ACHN (cell line): ENCODE results near the gene ZNF273.
A peak's percentile ranks its signal among the peaks of the same experiment; 100 is the strongest.
"Not testable (repeated sequence)": the region's sequence is repeated elsewhere in the genome, so short reads cannot be mapped to it uniquely, and the experiment has no call there.

ENCODE experiments used
- DNase-seq: peaks from one replicate; pipeline ENCODE4 v3.0.0-alpha.2; 2015
- in situ Hi-C: cut with HindIII; loops from 2 replicates; pipeline ENCODE4 v1.10.0; 2017; ENCODE audit warnings: low sequenced_read_pairs, low pct_ligation_motif_present, low pct_unique_long_range_greater_than_20kb

Gene ZNF273

GRCh38 chr7:64915301-64915700, 12.2 kb downstream of the ZNF273 start:
- in situ Hi-C loops, DNase-seq: not testable (repeated sequence)

GRCh38 chr7:64928252-64929187, 25.4 kb downstream of the ZNF273 start:
- DNase-seq, in situ Hi-C loops: not testable (repeated sequence)

- in situ Hi-C loops, result no loop called here
- no peak for DNase-seq
Observed at GRCh38 chr7:64934478-64934877, 31.4 kb downstream of the ZNF273 start.

GRCh38 chr7:64938540-64938939, 35.5 kb downstream of the ZNF273 start:
- no peak for DNase-seq
- in situ Hi-C loops, result no loop called here

- DNase-seq, in situ Hi-C loops: not testable (repeated sequence)
Observed at GRCh38 chr7:64940021-64940420, 36.9 kb downstream of the ZNF273 start.

GRCh38 chr7:64944667-64945502, 41.8 kb downstream of the ZNF273 start:
- DNase-seq, in situ Hi-C loops: not testable (repeated sequence)

- DNase-seq, result no peak
- in situ Hi-C loops, result no loop called here
Observed at GRCh38 chr7:64945503-64946175, 42.6 kb downstream of the ZNF273 start.

GRCh38 chr7:64946772-64947171, 43.7 kb downstream of the ZNF273 start:
- DNase-seq, result no peak
- in situ Hi-C loops, result no loop called here

GRCh38 chr7:64947252-64948000, 44.4 kb downstream of the ZNF273 start:
- in situ Hi-C loops, result no loop called here
- no peak for DNase-seq

GRCh38 chr7:64948774-64949173, 45.7 kb downstream of the ZNF273 start:
- in situ Hi-C loops, DNase-seq: not testable (repeated sequence)

- in situ Hi-C loops, DNase-seq: not testable (repeated sequence)
Observed at GRCh38 chr7:64950673-64951072, 47.6 kb downstream of the ZNF273 start.

GRCh38 chr7:64951250-64951848, 48.3 kb downstream of the ZNF273 start:
- in situ Hi-C loops, result no loop called here
- DNase-seq, result peak; percentile 59

GRCh38 chr7:64959072-64959747, 56.1 kb downstream of the ZNF273 start:
- in situ Hi-C loops, result no loop called here
- DNase-seq, result no peak

GRCh38 chr7:64965594-64965993, 62.5 kb downstream of the ZNF273 start:
- DNase-seq, result no peak
- in situ Hi-C loops, result no loop called here

GRCh38 chr7:64978497-64979203, 75.6 kb downstream of the ZNF273 start:
- no peak for DNase-seq
- in situ Hi-C loops, result no loop called here
